Choroid plexus epithelial cell (primary cell): ENCODE data around the gene ITFG2.
A peak's percentile ranks its signal among the peaks of the same experiment; 100 is the strongest.

Experiments used
- DNase-seq: peaks from one replicate; pipeline ENCODE4 v3.0.0-alpha.2; 2010; ENCODE audit warnings: low read depth
- H3K4me3 ChIP-seq: 2 replicates; pipeline ENCODE4 v1.5.1; 2011; ENCODE audit warnings: low read depth, mild to moderate bottlenecking, control low read depth, low read length, moderate library complexity
- TF ChIP-seq, protein P1 (sequence below): conservative IDR thresholded peaks from 2 replicates; pipeline ENCODE4 v1.5.1; 2011; ENCODE audit warnings: low read depth, mild to moderate bottlenecking, control low read depth, inconsistent platforms, low read length, moderate library complexity

The ITFG2 gene

DNA sequence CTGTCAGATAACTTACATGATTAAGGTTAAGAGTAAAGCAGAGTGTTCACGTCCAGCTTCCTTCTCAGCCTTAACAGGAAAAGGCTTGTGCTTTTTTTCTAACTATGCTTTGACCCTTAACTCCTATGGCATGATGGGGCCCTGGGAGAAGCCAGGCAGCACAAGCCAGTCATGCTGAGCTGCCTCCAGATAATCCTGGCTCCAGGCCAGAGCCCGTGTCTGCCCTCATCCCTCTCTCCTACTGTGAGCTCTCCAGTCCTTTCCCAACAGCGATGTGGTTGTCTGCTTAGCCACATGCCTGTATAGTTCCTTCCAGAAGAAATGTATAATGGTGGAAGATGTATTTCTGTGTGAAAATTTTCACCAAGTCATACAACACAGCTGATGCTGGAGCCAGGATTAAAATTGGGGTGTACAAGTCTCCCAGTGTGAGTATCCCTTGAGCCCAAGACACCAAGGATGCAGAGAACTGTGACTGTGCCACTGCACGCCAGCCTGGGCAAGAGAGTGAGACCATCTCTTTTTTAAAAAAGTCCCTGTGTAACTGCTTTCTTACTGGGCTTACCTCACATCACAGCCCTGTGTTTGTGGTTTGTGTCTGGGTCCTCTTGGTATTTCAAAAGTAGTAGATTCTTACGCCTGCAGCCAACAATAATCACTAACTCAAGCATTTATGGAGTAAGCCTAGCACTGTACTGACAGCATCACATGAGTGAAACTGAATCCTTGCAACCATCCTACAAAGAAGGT lies 7.9 kb upstream of the ITFG2 start:
- H3K4me3 ChIP-seq, result no peak overlapping the region
- peak; percentile 96 for DNase-seq
- TF ChIP-seq, protein P1, sequence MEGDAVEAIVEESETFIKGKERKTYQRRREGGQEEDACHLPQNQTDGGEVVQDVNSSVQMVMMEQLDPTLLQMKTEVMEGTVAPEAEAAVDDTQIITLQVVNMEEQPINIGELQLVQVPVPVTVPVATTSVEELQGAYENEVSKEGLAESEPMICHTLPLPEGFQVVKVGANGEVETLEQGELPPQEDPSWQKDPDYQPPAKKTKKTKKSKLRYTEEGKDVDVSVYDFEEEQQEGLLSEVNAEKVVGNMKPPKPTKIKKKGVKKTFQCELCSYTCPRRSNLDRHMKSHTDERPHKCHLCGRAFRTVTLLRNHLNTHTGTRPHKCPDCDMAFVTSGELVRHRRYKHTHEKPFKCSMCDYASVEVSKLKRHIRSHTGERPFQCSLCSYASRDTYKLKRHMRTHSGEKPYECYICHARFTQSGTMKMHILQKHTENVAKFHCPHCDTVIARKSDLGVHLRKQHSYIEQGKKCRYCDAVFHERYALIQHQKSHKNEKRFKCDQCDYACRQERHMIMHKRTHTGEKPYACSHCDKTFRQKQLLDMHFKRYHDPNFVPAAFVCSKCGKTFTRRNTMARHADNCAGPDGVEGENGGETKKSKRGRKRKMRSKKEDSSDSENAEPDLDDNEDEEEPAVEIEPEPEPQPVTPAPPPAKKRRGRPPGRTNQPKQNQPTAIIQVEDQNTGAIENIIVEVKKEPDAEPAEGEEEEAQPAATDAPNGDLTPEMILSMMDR, result no peak

DNA sequence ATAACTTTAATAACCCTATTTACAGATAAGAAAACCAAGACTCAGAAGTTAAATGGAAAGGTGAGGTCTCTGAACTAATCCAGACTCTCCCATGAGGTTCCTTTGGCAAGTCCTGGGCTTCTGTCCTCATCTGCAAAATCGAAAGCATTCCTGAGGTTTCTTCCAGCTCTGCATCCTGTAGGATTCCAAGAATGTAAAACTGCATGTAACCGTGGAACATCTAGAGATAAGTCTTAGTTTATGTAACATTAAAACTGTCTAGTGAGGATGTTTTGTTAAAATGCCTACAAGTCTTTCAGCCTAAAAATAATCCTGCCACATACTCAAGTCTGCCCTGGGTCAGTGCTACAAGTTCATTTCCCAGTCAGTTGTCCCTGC lies 7.3 kb upstream of the ITFG2 start:
- TF ChIP-seq, protein P1, result no peak
- no peak overlapping the region for H3K4me3 ChIP-seq
- DNase-seq, result no peak

DNA sequence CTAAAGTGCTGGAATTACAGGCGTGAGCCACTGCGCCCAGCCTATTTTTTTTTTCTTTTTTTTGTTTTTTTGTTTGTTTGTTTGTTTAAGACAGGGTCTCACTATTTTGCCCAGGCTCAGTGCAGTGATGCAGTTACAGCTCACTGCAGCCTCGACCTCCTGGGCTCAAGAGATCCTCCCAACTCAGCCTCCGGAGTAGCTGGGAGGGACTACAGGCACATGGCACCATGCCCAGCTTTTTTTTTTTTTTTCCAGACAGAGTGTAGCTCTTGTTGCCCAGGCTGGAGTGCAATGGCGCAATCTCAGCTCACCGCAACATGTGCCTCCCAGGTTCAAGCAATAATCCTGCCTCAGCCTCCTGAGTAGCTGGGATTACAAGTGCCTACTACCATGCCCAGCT lies 5.8 kb upstream of the ITFG2 start:
- DNase-seq, result no peak
- TF ChIP-seq, protein P1, result no peak
- H3K4me3 ChIP-seq, result no peak overlapping the region

DNA sequence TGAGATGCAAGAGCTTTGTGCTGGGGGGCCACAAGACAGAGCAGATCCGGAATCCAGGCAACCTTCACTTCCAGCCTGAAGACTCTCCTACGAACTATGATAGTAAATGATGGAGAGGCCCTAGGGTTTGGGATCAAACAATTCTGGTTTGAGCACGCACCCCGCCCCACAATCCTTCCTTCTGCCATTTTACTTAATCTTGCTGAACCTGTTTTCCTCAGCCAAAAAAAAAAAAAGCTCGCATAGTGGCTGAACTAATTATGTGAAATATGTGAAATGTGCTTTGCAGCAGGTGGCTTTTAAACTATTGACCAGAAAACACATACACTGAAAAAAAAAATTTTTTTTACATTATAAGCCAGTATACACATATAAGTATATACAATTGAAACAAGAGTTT lies 667 bp upstream of the ITFG2 start:
- H3K4me3 ChIP-seq, result peak overlapping the region; percentile 98
- DNase-seq, result no peak
- TF ChIP-seq, protein P1, result no peak

DNA sequence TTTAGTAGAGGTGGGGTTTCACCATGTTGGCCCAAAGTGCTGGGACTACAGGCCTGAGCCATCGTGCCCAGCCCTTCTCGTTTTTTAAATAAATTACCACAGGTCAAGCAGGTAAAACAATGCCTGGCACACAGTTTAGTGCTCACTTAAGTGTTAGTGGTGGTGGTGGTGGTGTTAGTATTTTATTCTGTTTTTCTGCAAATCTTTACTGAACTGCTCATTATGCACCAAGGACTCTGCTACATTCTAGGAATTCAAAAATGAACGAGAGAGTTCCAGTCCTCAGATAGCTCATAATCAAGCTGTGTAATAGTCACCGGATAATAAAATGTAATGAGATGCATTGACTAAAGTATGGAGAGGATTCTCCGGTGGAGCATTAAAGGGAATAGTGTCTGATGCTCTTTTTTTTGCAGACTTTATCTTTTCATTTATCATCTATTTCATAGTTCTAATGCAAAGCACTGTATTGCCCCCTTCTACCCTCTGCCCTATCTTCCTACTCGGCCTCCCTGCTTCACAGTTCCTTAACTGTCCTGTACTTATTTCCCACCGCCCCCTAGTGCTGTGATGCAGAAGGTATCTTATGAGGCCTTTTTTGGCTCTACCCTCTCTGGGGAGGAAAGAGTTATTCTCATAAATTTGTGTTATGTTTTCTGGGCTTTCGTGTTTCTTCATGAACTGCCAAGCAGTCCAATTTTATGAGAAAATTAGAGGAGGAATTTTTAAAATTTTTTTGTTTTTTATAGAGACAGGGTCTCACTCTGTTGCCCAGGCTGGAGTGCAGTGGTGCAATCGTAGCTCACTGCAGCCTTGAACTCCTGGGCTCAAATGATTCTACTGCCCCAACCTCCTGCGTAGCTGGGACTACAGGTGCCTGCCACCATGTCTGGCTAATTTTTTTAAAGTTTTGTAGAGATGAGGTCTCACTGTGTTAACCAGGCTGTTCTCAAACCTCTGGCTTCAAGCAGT lies 1.0 kb downstream of the ITFG2 start:
- H3K4me3 ChIP-seq, result peak overlapping the region; percentile 98
- DNase-seq, result peak; percentile 85
- TF ChIP-seq, protein P1, result peak; percentile 82

GRCh38 chr12:2819810-2820209 lies 7.3 kb downstream of the ITFG2 start:
- TF ChIP-seq, protein P1, result no peak
- DNase-seq, result no peak
- no peak overlapping the region for H3K4me3 ChIP-seq
